GM12878 (cell line): ENCODE data around the gene RBAK.

ENCODE experiments used
- BRCA1 ChIP-seq: IDR thresholded peaks from 2 replicates; pipeline ENCODE4 v1.6.1; 2011; ENCODE audit warnings: low read depth, low read length, improper control_type of control experiment
- NRF1 ChIP-seq: conservative IDR thresholded peaks from 2 replicates; pipeline ENCODE4 v1.6.1; 2011; ENCODE audit warnings: mild to moderate bottlenecking, low read depth, low read length, improper control_type of control experiment
- POLR2A ChIP-seq: IDR thresholded peaks from 2 replicates; pipeline ENCODE4 v1.6.1; 2011; ENCODE audit warnings: low read depth, mild to moderate bottlenecking, low read length
- POLR2AphosphoS5 ChIP-seq: IDR thresholded peaks from 2 replicates; pipeline ENCODE4 v1.6.1; 2011; ENCODE audit warnings: mild to moderate bottlenecking, low read length, inconsistent platforms
- YBX1 ChIP-seq: fragments of 450-650 bp; IDR thresholded peaks from 2 replicates; pipeline ENCODE4 v1.6.1; 2016; ENCODE audit warnings: antibody characterized with exemption
- YY1 ChIP-seq: IDR thresholded peaks from 2 replicates; pipeline ENCODE4 v1.6.1; 2011; ENCODE audit warnings: low read depth, mild to moderate bottlenecking, low read length
- TF ChIP-seq, protein P1 (sequence below), 3 experiments: IDR thresholded peaks in 2 of 3; conservative IDR thresholded peaks in 1 of 3; 2 replicates each; pipeline ENCODE4 v1.5.1; 2011; ENCODE audit warnings: low read depth in 3 of 3, low read length in 3 of 3, mild to moderate bottlenecking in 3 of 3, control low read depth in 2 of 3, moderate library complexity in 2 of 3, inconsistent platforms in 1 of 3, mixed read lengths in 1 of 3; ENCODE audit not compliant: control insufficient read depth in 2 of 3, insufficient read depth in 1 of 3; ENCODE audit errors: extremely low read depth in 1 of 3
- TF ChIP-seq, protein P2 (sequence below): IDR thresholded peaks from 2 replicates; pipeline ENCODE4 v1.6.1; 2011; ENCODE audit warnings: mild to moderate bottlenecking, low read depth, low read length, moderate library complexity; ENCODE audit not compliant: insufficient replicate concordance
- TF ChIP-seq, protein P3 (sequence below): IDR thresholded peaks from 2 replicates; pipeline ENCODE4 v1.6.1; 2012; ENCODE audit warnings: improper control_type of control experiment, low read depth, low read length; ENCODE audit not compliant: insufficient replicate concordance
- TF ChIP-seq, protein P4 (sequence below): fragments of 450-650 bp; IDR thresholded peaks from 2 replicates; pipeline ENCODE4 v1.6.1; 2017; ENCODE audit warnings: mild to moderate bottlenecking, low read depth, inconsistent platforms; ENCODE audit not compliant: poor library complexity, severe bottlenecking
- TF ChIP-seq, protein P5 (sequence below): IDR thresholded peaks from 2 replicates; pipeline ENCODE4 v1.6.1; 2011; ENCODE audit warnings: low read depth, low read length, improper control_type of control experiment, borderline replicate concordance
- TF ChIP-seq, protein P6 (sequence below): IDR thresholded peaks from 2 replicates; pipeline ENCODE4 v1.6.1; 2012; ENCODE audit warnings: low read depth, low read length, improper control_type of control experiment

DNA sequence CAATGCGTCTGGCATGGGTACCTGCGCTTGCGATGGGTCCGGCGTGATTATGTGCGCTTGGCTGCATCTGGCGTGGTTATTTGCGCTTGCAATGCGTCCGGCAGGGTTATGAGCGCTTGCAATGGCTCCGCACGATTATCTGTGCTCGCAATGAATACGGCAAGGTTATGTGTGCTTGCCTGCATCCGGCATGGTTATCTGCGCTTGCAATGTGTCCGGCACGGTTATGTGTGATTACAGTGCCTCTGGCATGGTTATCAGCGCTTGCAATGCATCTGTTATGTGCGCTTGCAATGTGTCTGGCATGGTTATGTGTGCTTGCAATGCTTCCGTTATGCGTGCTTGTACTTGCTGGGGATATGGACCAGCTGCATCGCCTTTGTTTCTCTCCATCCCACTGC lies 37.7 kb downstream of the RBAK start:
- TF ChIP-seq, protein P1, sequence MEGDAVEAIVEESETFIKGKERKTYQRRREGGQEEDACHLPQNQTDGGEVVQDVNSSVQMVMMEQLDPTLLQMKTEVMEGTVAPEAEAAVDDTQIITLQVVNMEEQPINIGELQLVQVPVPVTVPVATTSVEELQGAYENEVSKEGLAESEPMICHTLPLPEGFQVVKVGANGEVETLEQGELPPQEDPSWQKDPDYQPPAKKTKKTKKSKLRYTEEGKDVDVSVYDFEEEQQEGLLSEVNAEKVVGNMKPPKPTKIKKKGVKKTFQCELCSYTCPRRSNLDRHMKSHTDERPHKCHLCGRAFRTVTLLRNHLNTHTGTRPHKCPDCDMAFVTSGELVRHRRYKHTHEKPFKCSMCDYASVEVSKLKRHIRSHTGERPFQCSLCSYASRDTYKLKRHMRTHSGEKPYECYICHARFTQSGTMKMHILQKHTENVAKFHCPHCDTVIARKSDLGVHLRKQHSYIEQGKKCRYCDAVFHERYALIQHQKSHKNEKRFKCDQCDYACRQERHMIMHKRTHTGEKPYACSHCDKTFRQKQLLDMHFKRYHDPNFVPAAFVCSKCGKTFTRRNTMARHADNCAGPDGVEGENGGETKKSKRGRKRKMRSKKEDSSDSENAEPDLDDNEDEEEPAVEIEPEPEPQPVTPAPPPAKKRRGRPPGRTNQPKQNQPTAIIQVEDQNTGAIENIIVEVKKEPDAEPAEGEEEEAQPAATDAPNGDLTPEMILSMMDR (IDR thresholded peaks at IDR 0.05 in 2 of 3, conservative IDR thresholded peaks at IDR 0.05 in 1 of 3; ENCODE audit: control insufficient read depth in 2 of 3, extremely low read depth in 1 of 3, insufficient read depth in 1 of 3, low read depth in 3 of 3, low read length in 3 of 3): no peak
- TF ChIP-seq POLR2A: no peak
- TF ChIP-seq YY1: no peak
- TF ChIP-seq NRF1: no peak
- TF ChIP-seq, protein P2, sequence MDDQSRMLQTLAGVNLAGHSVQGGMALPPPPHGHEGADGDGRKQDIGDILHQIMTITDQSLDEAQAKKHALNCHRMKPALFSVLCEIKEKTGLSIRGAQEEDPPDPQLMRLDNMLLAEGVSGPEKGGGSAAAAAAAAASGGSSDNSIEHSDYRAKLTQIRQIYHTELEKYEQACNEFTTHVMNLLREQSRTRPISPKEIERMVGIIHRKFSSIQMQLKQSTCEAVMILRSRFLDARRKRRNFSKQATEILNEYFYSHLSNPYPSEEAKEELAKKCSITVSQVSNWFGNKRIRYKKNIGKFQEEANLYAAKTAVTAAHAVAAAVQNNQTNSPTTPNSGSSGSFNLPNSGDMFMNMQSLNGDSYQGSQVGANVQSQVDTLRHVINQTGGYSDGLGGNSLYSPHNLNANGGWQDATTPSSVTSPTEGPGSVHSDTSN: no peak
- TF ChIP-seq, protein P3, sequence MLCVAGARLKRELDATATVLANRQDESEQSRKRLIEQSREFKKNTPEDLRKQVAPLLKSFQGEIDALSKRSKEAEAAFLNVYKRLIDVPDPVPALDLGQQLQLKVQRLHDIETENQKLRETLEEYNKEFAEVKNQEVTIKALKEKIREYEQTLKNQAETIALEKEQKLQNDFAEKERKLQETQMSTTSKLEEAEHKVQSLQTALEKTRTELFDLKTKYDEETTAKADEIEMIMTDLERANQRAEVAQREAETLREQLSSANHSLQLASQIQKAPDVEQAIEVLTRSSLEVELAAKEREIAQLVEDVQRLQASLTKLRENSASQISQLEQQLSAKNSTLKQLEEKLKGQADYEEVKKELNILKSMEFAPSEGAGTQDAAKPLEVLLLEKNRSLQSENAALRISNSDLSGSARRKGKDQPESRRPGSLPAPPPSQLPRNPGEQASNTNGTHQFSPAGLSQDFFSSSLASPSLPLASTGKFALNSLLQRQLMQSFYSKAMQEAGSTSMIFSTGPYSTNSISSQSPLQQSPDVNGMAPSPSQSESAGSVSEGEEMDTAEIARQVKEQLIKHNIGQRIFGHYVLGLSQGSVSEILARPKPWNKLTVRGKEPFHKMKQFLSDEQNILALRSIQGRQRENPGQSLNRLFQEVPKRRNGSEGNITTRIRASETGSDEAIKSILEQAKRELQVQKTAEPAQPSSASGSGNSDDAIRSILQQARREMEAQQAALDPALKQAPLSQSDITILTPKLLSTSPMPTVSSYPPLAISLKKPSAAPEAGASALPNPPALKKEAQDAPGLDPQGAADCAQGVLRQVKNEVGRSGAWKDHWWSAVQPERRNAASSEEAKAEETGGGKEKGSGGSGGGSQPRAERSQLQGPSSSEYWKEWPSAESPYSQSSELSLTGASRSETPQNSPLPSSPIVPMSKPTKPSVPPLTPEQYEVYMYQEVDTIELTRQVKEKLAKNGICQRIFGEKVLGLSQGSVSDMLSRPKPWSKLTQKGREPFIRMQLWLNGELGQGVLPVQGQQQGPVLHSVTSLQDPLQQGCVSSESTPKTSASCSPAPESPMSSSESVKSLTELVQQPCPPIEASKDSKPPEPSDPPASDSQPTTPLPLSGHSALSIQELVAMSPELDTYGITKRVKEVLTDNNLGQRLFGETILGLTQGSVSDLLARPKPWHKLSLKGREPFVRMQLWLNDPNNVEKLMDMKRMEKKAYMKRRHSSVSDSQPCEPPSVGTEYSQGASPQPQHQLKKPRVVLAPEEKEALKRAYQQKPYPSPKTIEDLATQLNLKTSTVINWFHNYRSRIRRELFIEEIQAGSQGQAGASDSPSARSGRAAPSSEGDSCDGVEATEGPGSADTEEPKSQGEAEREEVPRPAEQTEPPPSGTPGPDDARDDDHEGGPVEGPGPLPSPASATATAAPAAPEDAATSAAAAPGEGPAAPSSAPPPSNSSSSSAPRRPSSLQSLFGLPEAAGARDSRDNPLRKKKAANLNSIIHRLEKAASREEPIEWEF: no peak
- TF ChIP-seq, protein P4, sequence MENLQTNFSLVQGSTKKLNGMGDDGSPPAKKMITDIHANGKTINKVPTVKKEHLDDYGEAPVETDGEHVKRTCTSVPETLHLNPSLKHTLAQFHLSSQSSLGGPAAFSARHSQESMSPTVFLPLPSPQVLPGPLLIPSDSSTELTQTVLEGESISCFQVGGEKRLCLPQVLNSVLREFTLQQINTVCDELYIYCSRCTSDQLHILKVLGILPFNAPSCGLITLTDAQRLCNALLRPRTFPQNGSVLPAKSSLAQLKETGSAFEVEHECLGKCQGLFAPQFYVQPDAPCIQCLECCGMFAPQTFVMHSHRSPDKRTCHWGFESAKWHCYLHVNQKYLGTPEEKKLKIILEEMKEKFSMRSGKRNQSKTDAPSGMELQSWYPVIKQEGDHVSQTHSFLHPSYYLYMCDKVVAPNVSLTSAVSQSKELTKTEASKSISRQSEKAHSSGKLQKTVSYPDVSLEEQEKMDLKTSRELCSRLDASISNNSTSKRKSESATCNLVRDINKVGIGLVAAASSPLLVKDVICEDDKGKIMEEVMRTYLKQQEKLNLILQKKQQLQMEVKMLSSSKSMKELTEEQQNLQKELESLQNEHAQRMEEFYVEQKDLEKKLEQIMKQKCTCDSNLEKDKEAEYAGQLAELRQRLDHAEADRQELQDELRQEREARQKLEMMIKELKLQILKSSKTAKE: no peak
- TF ChIP-seq, protein P5, sequence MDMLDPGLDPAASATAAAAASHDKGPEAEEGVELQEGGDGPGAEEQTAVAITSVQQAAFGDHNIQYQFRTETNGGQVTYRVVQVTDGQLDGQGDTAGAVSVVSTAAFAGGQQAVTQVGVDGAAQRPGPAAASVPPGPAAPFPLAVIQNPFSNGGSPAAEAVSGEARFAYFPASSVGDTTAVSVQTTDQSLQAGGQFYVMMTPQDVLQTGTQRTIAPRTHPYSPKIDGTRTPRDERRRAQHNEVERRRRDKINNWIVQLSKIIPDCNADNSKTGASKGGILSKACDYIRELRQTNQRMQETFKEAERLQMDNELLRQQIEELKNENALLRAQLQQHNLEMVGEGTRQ: no peak
- no peak for TF ChIP-seq BRCA1
- no peak for TF ChIP-seq YBX1
- TF ChIP-seq, protein P6, sequence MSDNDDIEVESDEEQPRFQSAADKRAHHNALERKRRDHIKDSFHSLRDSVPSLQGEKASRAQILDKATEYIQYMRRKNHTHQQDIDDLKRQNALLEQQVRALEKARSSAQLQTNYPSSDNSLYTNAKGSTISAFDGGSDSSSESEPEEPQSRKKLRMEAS: no peak
- TF ChIP-seq POLR2AphosphoS5: no peak
